CD4-positive, alpha-beta T cell treated with Interleukin-4 for 1 hour (primary cell): Measurements from ENCODE around the gene CARM1.
"Not testable (repeated sequence)": the region's sequence is repeated elsewhere in the genome, so short reads cannot be mapped to it uniquely, and the experiment has no call there.

Source experiments
- DNase-seq, 2 donors: peaks; one replicate each; pipeline ENCODE4 v3.0.0-alpha.2; 2020 to 2022

The CARM1 gene

DNA sequence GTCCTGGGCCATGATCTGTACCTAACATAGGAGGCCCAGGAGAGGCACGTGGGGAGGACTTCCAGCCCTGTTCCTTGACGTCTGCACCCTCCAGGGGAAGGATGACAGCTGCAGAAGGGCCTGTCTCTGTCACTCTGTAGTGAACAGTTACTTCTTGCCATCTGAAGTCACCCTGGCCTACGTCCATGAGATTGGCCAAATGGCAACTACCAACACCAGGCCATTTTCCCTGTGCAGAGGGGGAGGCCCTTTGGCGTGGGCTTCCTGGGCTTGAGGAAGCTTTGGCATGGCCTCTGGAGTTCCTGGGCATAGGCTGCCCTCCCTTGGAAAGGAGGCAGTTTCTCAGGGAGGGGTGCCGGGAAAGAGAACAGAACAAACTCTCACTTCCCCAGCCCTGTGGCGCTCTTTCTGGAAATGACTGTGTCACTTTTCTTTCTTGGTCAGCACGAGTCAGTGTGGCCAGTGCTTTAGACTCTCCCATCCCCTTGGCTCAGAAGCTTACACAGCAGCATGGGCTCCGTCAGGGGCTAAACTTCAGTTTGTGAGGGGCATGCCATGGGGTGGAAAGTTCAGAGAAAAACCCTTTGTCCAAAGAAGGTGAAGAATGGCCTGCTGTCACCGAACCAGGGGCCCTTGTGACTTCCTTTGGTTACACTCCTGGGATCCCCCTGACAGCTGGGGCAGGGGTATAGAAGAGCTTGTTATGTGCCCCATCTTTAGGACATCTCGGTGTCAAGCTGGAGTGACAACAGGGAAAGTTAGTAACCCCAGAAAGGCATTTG is 5.3 kb downstream of the CARM1 start:
- DNase-seq = no peak

DNA sequence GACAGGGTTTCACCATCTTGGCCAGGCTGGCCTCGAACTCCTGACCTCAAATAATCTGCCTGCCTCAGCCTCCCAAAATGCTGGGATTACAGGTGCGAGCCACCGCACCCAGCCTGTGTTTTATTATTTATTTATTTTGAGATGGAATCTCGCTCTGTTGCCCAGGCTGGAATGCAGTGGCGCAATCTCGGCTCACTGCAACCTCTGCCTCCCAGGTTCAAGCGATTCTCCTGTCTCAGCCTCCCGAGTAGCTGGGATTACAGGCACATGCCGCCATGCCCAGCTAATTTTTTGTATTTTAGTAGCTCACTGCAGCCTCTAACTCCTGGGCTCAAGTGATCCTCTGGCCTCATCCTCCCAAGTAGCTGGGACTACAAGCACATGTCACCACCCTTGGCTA is 6.3 kb downstream of the CARM1 start:
- DNase-seq = not testable (repeated sequence)

DNA sequence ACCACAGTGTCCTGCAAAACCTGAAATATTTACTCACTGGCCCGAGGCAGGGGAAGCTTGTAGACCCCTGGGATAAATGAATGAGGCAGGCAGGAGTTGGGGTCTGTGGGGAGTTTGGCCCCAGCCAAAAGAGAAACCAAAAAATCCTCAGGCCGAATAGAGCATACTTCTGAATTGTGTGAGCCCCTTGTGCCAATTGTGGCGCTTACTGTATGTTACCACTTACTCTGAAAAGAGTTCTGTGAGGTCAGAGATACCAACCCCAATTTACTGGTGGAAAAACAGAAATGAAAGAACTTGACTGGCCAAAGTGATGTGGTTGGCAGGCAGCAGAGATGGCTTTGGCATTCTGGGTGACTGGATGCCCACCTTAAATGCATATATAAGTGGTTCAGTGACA is 6.9 kb downstream of the CARM1 start:
- DNase-seq = no peak

DNA sequence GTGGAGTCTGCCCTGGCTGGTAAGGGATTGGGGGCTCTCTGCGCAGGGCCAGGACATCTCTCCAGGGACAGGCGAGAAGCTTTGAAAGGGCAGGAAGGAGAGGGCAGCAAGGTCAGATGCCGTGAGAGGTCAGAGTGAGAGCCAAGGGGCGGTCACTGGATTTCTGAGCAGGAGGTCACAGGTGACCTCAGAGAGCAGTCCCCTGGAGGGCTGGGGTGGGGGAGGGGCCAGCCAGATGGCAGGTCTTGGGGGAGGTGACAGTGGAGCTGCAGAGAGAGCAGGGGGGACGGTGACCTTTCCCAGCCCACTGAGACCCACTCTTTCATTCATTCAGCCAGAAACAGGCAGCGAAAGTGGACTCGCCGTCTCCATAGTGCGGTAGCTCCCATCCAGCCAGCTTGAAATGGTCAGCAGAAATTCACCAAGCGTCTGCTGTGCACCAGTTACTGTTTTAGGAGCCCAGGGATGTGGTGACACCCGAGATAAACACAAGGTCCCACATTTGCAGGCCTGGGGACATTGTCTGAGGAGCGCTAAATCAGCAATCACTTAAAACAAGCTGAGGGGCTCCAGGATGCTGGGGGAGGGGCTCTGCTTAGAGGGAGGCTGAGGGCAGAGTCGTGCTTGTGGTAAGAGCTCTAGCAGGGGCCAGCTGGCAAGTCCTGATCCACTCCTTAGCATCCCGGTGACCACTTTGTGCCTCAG is 10.2 kb downstream of the CARM1 start:
- no peak for DNase-seq

DNA sequence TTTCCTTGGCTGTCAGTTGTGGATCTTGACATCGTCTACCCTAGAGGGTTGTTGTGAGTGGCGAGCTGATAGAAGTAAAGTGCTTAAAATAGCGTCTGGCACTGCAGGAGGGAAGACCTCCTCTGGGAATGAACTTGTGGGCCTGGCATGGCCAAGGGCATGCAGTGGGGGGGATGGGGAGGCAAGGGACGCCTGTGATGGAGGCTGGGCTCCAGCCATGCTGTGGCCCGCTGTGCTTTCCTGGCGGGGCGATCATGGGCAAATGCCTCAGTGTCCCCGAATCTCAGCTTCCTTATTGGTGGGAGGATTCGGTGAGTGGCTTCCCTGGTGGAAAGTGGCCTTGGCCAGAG is 10.7 kb downstream of the CARM1 start:
- no peak for DNase-seq

DNA sequence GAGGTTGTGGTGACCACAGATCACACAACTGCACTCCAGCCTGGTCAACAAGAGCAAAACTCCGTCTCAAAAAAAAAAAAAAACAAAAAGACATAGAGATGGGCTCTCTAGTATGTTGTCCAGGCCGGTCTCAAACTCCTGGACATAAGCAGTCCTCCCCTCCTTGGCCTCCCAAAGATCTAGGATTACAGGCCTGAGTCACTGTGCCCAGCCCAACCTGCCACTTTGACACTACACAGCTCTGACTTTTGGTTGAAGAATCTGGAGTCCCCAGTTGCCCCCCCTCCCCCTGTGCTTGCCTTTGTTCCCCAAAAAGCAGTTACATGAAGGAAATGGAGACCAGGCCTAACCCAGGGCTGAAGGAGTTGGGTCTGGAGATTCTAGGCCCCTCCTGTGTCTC is 12.9 kb downstream of the CARM1 start:
- no peak for DNase-seq

DNA sequence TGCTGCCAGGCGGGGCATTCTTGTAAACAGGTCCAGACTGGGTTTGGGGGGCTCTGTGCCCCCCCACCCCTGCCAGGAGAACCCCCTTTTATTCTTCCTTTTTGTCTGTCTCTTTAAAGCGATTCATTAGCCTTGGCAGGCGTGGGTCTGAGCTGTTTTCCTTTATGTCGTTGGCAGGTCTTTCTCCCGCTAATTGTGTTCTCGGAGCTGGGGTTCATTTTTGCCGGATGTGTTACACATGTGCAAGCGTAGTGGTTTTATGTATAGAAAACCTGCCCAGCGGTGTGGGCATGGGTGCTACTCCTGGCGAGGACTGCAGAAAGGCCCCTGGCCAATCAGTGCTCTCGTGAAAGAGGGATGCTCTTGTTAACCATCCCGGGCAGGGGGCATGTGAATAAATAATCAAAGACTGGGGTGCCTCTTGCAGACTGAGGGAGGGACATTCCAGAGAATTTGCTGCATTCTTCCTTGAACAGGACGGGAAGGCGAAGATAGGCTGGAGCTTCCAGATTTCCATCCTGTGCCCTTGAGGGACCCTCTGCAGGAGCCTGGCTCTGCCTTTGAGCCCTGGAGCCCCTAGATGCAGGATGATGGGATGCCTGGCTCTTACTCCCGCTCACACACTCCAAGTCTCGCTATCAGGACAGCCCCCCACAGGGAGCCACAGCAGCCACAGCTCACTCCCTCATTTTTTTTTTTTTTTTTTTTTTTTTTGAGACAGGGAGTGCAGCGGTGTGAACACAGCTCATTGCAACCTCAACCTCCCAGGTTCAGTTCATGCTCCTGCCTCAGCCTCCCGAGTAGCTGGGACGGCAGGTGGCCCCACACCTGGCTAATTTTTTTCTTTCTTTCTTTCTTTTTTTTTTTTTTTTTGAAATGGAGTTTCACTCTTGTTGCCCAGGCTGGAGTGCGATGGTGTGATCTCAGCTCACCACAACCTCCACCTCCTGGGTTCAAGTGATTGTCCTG is 14.1 kb downstream of the CARM1 start:
- no peak for DNase-seq

DNA sequence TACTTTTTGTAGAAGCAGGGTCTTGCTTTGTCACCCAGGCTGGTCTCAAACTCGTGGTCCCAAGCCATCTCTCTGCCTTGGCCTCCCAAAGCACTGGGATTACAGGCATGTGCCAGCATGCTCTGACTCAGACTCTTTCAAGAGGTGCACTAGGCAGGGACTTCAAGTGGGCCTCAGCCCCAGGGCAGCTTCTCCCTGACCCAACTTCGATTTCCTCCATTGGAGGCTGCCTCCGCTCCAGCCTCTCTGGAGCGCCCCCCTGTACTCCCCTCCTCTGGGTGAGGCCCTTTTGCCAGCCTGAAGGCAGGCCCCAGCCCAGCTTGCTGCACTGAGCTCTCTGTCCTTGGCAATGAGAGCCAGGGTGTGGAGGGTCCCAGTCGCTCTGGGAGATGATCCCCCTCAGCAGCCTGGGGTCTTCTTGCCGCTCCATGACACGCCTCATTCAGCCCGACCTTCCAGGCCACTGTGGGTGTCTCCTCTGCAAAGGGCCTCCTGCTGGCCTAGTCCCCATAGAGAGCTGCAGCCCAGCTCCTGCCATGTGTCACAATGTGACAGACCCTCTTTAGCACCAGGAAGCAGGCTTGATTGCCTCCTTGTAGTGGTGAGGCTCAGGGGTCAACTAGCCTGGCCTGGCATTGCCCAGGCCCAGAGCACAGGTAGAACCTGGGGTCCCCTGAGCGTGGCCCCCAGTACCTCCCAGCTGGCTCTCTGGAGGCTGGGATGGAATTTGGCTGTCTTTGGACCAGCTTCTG is 16.4 kb downstream of the CARM1 start:
- DNase-seq = no peak

DNA sequence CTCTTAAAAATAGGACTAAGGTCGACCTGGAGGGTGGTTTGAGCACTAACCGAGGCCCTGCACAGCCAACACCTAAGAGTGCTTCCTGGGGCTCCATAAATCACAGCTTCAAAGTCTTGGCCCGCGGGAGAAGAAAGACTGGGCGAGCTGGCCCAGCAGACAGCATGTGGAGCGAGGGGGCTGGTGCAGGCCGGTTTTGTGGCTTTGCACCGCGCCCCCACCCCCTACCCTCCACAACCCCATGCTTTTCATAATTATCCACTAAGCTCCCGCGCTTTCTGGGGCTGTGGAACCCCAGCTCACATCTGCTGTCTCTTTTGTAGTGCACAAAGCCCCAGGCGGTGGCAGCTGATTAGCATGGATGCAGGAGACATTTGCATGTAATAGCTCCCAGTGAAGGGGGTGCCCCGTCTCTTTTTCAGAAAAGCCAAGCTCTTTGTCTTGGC is 17.1 kb downstream of the CARM1 start:
- DNase-seq = no peak

DNA sequence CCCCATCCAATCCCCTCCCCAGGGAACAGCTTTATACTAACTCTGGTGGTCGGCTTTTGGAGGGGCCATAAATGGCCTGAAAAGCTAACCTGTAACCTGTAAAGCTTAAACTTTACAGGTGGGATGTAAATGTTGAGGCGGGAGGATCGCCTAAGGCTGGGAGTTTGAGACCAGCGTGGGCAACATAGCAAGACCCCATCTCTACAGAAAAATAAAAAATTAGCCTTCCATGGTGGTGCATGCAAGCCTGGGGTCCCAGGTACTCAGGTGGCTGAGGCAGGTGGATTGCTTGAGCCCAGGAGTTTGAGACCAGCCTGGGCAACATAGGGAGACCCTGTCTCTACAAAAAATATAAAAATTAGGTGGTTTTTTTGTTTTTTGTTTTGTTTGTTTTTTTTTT is 18.5 kb downstream of the CARM1 start:
- DNase-seq = no peak

DNA sequence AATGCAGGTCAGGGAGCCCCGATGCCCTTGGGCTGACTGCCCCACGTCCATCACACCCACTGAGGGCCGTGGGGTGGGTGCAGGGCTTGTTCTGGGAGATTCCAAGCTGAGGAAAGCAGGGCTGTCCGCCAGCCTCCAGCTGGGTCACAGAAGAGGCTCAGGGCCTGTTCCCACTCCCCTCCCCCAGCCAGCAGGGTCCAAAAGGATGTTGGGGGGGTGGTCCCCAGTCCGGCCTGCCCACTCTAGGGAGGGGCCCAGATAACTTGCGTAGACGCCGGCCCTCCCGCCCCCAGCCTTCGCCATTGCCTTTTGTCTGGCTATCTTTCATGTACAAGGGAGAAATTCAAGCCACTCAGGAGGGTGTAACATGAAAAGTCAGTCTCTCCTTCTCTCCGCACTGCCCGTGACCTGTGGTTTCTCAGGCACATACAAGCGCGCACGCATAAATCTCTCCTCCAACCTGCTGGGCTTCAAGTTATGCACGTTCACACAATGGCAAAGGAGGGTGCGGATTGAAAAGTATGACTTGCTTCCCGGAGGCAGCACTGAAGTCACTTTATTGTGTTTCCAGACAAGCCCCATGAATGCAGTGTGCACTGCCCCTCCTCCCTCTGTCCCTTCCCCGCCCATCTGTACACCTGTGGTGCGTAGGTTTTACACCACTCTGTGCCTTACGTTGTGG is 20.2 kb downstream of the CARM1 start:
- no peak for DNase-seq

DNA sequence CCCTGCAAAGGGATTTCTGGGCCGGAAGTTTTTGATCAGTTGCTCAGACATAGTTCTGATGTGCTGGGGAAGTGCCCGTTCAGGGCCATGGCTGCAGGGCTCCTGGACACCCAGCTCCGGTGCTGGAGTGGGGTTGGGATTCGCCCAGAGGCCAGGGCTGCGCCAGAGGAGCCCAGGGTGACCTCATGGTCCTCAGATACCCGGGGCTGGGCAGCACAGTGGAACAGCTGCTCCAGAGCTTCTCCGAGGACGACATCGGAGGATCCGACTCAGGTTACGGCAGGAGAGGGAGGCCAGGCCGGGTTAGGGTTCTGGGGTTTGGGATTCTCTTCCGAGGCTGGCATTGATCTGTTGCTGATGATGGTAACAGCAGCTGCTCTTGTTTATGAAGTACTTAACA is 20.9 kb downstream of the CARM1 start:
- no peak for DNase-seq

DNA sequence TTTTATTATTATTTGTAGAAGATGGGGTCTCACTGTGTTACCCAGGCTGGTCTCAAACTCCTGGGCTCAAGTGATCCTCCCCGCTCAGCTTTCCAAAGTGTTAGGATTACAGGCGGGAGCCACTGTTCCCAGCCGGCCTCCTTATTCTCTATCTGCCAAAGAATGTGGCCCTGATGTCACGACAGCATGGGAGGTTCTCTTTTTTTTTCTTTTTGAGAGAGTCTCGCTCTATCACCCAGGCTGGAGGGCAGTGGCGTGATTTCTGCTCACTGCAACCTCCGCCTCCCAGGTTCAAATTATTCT is 23.5 kb downstream of the CARM1 start:
- no peak for DNase-seq

DNA sequence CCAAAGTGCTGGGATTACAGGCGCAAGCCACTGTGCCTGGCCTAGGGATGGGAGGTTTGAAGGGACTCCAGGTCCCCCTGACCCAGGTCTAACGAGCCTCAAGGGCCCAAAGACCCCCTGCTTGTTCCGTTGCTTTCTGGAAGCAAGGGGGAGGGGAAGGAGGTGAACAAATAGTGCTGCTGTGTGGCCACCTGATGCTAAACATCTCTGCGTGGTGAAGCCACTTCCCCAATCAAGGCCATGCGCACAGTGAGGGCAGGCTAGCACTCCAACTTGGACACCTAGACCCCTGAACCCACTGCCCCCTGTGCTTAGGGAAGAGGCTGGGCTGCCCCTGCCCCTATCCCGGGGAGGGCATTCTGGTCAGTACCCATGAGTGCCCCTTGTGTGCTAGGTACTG is 24.0 kb downstream of the CARM1 start:
- DNase-seq = no peak

DNA sequence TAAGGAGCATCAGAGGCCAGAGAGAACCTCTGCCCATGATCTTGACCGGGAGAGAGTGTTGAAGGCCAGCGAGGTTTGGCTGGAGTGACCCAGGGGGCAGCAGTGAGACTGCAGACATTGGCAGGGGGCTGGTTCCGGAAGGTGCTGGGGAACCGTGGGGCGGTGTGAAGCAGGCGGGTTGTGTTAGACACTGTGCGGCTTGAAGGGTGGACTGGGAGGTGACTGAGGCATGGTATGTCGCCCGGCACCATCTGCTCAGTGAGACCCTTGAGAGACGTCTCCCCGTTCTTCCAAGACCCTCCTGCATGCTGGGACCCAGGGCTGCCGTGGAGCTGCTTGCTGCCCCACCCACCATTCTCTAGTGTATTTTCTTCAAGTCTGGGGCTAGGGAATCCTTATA is 24.6 kb downstream of the CARM1 start:
- no peak for DNase-seq

DNA sequence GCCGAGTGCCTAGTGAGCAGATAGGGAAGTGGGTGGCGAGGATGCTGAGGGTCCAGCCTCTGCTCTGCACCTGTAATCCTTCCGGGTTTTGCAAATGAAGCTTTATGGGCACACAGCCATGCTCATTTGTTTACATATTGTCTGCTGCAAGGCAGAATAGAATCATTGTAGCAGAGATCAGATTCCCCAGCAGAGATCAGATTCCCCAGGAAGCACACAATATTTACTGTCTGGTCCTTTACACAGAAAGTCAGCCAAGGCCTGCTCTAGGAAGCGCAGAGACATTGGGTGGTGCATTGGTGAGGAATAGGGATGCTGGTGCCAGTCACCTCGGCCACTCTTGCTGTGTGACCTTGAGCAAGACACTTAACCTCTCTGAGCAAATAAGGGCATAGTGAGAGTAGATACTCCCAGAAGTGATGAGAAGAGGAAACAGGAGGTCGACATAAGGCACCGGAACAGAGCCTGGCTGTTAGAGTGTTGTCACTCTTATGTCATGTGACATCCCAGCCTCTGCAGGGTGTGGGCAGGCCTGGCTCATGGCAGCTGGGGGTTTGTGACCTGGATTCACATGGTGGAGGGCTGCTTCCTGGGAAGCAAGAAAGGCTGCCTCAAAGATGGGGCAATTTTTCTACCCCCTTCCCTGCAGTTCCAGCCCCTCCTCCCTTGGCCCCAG is 25.6 kb downstream of the CARM1 start:
- DNase-seq = no peak

DNA sequence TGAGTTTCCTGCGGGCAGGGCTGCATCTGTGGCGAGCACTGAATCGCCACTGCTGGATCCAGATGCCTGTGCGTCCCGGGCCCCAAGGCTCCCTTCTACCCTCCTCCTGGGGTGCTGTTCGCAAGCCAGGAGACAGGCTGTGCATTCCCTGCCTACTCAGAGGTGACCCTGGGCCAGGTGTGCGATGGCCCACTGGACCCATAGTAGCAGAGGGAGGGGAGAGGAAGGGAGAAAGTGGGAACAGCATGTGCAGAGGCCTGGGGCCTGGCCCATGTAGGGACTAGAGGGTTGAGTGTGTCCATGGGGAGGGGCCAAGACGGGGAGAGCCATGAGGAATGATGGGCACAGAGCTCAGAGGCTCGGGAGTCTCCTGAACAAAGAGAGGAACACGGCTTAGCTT is 27.3 kb downstream of the CARM1 start:
- no peak for DNase-seq

DNA sequence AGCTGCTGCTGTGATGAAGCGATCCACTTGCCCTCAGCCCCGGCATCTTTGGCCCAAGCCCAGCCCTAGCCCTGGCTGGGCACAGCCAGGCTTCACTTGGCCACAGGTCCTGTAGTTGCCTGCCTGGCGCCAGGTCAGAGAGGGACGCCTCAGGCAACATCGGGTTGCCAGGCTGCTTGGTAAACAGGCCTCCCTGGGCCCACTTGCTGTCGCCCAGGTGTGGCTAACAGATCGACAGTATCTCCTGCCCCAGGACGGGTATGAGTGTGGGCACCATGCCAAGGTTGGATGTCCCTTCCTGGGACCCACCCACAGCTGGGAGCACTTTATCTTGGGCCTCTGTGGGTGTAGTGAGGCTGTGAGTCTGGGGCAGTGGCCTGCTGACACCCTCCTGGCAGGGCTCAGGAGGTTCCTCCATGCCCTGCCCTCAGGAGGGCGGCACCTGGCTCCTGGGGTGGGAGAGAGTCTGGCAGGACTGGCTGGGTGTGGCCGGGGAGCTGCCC is 27.8 kb downstream of the CARM1 start:
- DNase-seq = no peak

DNA sequence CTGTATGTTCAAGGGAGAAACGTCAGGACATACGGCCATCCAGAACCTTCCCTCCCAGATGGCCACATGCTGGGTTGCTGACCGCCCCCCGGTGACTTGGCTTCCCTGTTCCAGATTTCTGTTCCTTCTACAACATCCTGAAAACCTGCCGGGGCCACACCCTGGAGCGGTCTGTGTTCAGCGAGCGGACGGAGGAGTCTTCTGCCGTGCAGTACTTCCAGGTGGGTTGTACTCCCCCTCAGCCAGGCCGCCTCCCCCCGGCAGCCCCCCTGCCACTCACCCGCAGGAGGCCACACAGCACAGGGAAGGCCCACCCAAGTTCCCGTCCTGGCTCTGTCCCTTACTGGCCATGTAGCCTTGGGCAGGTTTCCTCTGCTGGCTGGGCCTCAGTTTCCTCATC is 36.6 kb downstream of the CARM1 start:
- no peak for DNase-seq

DNA sequence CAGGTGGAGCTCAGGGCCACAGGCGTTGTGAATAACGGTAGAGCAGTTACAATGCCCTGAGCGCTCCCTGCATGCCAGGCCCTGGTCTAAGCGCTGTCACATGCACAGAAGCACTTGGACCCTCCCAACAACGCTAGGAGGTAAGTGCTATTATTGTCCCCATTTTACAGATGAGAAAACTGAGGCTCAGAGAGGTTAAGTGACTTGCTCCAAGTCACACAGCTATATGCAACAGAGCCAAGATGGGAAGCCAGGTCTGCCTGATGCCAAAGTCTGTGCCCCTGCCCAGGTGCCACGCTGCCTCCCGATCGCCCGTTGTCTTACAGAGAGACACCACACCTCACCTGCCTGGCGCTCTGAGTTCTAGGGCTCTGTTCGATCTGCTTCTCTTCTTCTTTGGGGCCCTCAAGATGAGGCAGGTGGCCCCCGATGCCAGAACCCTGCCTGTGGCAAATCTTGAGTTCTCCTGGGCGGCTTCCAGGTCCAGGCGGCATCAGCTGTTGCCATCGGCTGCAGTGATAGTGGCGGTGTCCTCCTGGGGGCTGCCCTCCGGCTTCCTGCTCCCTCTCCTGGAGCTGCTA is 37.1 kb downstream of the CARM1 start:
- DNase-seq = no peak
